KG1 (cell line): ENCODE measurements around the gene MSI2.

Experiments used
- DNase-seq: peaks from one replicate; lab custom pipeline; 2025; lab: John Stamatoyannopoulos, UW

MSI2 gene

DNA sequence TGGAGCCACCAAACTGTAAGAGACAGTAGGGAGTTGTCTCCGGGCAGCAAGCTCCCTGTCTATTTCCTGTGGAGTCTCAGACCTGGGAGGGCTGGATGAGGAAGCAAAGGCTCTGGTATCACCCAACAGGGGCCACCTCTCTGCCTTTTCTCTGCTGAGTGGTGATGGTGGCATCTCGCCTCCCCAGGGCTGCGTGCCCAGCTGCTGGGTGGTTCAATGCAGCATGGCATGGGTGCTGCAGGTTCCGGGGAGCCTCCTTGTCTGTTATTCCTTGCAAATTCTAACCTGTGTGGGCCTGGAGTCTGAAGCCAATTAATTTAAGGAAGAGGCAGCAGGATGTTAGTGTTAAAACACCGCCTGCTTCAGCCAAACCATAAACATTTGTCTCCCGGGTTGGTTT lies 410.6 kb downstream of the MSI2 start:
- no peak for DNase-seq

GRCh38 chr17:57667461-57667923 lies 411.2 kb downstream of the MSI2 start:
- no peak for DNase-seq

GRCh38 chr17:57668332-57668731 lies 412.0 kb downstream of the MSI2 start:
- DNase-seq, result no peak

DNA sequence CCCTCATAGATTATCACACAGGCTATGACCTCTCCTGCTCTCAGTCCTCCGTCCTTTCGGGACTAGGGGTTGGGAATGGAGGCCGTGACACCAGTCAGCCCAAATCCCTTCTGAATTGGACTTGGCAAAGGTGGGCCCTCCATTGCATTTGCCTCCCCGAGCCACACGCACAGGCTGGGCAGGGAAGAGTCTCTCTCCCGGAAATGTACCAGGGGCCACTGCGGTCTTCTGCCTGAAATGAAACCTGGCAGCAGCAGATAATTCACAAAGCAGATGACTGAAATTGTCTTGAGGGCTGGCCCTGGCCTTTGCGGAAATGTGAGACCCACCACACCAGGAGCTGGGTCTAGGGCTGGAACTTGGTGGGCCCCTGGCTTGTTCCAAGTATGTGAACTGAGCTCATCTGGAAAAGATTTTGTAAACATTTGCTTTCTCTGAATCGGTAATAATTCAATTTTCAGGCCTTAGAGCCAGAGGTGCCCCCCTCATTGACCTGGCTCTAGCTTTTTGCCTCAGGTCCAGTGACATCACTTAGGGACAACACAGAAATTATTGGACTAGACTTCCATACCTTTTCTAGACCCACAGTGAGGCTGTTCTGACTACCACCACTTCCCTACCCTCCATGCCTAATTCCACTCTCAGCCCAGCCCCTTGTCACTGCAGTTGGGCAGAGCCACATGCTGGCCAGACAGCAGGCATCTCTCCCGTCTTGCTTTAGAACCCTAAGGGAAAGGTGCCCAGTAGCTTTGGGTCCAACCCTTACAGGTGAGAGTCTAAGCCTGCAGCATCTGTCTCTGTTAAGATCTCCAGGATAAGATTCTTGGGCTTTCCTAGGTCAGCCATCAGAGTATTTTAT lies 413.6 kb downstream of the MSI2 start:
- DNase-seq, result no peak

DNA sequence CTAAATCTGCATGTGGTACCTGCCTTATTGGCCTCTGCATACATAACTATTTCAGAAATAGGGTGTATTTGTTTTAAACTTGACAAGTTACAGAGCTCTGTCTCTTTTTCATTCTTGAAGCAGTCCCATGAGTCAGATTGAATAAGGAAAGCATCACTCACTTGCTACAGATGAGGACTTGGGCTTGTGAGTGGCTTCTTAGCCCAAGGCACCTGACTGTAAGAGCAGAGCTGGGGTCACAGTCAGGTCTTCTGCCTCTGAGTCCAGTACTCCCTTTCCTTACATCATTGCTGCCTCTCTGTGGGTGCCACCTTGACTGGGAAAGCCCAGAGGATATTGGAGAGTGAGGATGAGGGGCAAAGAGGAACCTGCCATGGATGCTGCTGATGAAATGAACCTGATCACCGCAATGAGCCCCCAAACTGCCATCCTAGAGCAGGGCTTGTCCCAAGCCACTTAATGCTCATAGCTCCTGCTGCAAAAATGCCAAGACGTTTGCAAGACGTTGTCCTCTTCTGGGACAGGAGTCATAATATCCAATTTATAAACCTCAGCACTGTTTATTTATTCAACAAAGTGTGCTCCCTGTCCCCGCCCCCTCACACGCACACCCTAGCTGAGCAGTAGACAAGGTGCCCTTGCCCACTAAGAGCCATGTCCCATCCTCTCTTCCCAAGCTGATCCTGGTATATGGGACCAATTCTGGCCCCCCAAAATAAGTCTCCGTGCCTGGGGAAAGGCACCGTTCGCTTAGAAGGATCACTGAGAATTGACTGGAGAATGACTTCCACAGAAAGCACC lies 414.6 kb downstream of the MSI2 start:
- no peak for DNase-seq

DNA sequence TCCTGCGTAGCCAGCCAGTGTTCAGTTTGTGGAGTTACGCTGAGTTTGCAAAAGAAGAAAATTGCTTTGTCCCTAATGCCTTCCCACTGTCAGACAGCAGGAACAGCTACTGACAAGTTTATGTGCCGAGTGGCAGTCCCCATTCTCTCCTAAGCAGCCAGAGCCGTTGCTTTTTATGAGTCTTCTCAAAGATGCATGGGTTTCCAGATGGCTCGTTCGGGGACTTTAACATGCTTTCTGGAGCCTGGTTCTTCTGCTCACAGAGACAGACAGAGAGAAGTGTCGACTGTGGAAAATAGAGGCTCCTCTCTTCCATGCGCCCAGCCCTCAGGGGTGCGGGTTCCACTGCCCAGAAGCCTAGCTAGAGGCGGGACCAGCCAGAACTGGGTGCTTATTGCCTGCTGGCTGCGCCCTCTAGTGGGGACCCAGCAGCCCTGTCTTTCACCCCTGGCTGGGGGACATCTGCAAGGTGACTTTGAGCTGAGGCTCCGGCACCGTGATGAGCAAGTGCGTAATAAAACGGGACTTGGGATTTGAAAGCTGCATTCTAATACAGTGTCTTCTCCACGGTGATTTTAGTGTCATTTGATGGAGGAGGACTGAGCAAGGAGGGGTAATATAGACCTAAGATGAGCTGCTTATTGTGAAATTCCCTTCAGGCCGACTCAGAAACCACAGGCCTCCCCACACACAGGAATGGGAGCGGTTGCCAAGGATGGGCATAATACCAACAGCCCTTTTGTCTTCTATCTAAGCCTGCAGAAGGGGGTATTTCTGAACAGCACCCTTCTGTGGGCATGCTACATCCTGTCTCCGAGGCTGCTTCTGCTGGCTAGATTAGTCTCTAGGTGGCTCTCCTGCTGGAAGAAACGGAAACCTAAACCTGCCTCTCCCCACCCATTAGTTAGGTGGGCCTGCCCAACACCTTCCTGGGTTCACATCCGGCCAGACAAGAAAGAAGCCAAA lies 415.6 kb downstream of the MSI2 start:
- DNase-seq, result peak; percentile 62

GRCh38 chr17:57672971-57673370 lies 416.6 kb downstream of the MSI2 start:
- DNase-seq, result no peak

DNA sequence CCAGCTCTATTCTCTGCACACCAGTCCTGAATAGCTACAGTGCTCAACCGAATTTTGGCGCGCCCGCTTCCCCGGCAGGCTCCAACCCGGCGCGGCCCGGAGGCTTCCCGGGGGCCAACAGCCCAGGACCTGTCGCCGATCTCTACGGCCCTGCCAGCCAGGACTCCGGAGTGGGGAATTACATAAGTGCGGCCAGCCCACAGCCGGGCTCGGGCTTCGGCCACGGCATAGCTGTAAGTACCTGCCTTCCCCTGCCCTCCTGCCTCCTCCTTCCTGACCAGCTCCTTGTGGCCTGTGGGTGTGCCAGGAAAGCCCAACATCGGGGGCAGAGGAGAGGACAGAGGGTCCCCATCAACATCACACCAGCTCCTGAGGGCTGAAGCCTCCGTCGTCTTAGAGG lies 418.6 kb downstream of the MSI2 start:
- DNase-seq, result no peak

DNA sequence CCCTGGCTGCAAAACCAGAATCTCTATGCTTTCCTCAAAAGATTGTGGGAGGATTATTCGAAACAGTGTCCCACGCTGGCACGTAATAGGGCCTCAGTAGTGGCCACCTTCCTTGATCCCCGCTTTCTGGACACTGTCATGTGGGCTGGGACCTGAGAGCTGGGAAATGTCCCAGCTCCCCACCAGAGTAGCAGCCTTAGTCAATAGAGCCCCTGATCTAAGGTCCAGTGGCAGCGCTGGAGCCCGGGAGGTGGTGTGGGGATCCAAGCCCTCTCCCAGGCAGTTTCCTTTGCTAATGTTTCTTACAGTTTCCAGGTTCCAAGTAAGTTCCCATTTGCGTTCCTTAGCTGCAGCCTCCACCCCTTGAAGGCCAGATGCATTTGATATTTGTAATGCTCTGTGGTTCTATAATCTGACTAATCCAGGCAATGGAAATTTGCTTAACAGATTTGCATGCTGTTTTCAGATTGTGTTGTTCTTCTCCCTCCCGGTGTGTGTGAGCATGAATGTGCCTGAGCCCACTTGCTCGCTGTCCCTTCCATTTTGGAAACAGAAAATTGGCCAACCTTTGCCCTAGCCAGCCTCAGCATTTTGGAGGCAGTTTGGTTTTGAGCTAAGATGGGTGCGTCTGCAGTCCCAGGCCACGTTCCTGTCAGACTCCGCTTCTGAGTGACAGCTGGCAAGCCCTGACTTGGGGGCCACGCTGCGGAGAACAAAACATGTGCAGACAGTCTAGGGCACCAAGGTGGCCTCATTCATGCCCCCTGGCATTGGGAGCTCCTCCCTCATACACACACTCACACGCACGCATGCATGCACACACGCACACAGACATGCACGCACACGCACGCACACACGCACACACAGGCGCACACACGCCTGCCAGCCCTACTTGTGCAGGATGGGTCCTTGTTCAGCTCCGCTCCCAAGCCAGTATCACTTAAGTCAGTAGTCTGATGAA lies 419.4 kb downstream of the MSI2 start:
- DNase-seq, result no peak

GRCh38 chr17:57676543-57676942 lies 420.2 kb downstream of the MSI2 start:
- no peak for DNase-seq

GRCh38 chr17:57677301-57677700 lies 421.0 kb downstream of the MSI2 start:
- DNase-seq, result no peak

GRCh38 chr17:57677858-57678257 lies 421.5 kb downstream of the MSI2 start:
- DNase-seq, result no peak

- no peak for DNase-seq
Measured at GRCh38 chr17:57678393-57678792, 422.1 kb downstream of the MSI2 start.

DNA sequence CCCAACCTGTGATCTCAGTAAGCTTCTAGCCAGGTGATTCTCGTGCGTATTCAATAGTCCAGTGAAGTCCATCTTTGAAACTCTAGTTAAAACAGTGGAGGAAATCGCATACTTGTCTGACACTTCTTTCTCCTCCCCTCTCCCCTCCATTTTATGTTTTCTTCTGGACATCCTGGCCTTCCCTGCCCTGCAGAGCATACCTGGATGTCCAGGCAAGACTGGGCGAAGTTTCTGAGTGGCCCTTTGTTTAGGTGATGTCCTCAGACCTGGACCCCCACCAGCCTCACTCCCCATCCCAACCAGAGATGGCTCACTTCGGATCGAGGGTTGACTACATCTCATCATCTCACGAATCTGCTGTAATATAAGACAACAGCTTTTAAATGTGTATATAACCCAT lies 423.0 kb downstream of the MSI2 start:
- no peak for DNase-seq

DNA sequence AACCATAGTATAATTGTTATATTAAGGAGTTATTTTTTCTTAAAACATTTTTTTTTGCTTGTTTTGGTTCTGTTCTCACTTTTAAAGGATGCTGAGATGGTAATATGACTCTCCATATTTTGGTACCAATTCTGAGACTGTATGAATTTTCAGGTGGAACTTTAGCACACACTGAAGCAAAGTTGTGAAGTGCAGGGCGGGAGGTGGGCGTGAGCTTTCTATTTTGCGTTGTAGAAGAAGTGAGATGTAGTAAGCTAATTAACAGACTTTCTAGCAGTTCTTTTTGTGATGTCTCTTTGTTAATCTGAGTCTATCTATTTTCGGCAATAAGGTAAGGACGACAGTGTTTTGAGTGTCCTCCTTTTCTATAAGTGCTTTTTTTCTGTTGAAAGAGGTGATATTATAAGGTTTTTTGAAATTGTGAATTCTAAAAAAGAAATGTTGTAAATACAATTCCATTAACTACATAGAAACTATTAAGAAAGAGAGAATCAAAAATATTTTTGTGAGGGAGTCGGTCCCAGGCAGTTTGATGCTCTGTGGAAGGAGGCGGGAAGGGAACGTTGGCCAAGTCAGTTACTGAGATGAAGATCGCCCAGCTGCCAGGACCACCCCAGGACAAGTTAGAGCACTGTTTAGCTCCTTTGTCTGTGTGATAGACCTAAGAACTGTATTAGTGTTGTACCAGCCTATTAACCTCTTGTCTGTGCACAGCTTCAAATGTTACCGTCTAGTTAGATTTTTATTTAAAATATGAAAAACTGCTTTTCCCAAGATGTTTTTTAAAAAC lies 423.8 kb downstream of the MSI2 start:
- no peak for DNase-seq

GRCh38 chr17:57682701-57683100 lies 426.4 kb downstream of the MSI2 start:
- DNase-seq, result no peak

DNA sequence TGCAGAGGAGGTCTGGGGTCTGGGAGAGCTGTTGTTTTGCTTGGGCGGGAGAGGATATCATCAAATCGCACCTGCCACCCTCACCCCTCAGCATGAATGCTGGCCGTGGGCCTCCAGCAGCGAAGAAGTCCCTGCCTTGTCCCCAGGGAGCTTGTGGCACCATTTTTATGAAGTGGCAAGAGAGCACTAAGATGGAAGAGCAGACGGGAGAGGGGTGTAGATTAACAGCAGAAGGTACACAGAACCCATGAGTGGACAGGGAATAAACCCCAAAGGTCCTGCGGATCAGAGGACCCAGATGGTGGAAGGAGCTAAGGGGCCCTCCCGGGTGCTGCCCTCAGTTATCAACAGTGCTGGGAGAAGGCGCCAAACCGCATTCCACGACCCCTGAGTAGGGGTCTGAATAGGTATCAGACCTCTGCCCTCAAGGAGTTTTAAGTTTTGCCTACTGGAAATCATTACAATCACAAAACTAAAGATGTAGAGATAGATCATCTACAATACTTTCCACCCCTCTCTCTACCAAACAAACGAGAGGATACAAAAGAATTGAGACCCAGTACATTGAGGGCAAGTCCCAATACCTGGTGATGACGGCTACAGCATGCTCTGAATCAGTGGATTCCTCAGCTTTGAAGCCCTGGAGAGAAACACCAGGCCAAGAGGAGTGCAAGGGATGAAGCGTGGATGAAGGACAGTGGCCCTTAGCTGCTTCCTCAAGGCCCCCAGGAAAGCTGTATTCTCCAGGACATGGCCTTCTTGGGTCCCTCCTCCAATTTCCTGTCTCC lies 428.6 kb downstream of the MSI2 start:
- no peak for DNase-seq

- no peak for DNase-seq
Measured at GRCh38 chr17:57685499-57686132, 429.3 kb downstream of the MSI2 start.

DNA sequence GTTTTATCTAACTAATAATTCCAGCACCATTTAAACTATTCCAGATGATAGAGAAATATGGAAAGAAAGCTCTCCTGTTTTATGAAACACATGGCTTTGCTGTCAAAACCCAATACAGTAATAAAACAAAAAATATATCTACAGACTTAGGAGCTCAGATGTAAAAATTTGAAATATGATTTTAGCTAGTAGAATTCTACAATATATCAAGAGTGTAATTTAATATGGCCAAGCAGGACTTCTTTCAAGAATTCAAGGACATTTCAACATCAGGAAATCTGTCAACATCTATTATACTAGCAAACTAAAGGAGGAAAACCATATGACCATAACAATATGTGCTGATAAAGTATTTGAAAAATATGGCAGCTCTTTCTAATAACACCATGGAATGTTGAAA lies 431.3 kb downstream of the MSI2 start:
- DNase-seq, result no peak
